Upper lobe of left lung (tissue), 4 donors: ENCODE measurements around the gene ADAMTS13.

Experiments
- CTCF ChIP-seq, 6 experiments: fragments of 450-650 bp in 4 of 6; fragments of 200-600 bp in 2 of 6; sonication (generic) in 2 of 6; IDR thresholded peaks; one replicate each; pipeline ENCODE4 v1.5.1; 2016 to 2019; ENCODE audit warnings: antibody characterized with exemption in 6 of 6
- POLR2A ChIP-seq, 4 donors: fragments of 450-650 bp; IDR thresholded peaks; one replicate each; pipeline ENCODE4 v1.5.1; 2016 to 2017; ENCODE audit warnings: antibody characterized with exemption in 4 of 4, mild to moderate bottlenecking in 2 of 4
- POLR2AphosphoS5 ChIP-seq, 2 donors: sonication (generic); formaldehyde crosslinking; IDR thresholded peaks; one replicate each; pipeline ENCODE4 v1.5.1; 2017; ENCODE audit warnings: antibody characterized with exemption in 2 of 2

- no peak for TF ChIP-seq CTCF (IDR thresholded peaks at IDR 0.05)
- TF ChIP-seq POLR2AphosphoS5 (IDR thresholded peaks at IDR 0.05): no peak
- TF ChIP-seq POLR2A (IDR thresholded peaks at IDR 0.05): no peak
Observed at GRCh38 chr9:133390713-133391112, 31.5 kb upstream of the ADAMTS13 start.
